HG03196 (cell line): Measurements from ENCODE around the gene PLA2G4D.

Experiments used
- ATAC-seq: cut with Tn5 transposase; IDR thresholded peaks from one replicate; pipeline ENCODE4 v1.9.1; 2021; ENCODE audit not compliant: unreplicated experiment

The PLA2G4D gene

GRCh38 chr15:42129364-42129763, 35.0 kb upstream of the PLA2G4D start:
- no peak for ATAC-seq

- no peak for ATAC-seq
Observed at GRCh38 chr15:42128476-42128875, 34.1 kb upstream of the PLA2G4D start.

DNA sequence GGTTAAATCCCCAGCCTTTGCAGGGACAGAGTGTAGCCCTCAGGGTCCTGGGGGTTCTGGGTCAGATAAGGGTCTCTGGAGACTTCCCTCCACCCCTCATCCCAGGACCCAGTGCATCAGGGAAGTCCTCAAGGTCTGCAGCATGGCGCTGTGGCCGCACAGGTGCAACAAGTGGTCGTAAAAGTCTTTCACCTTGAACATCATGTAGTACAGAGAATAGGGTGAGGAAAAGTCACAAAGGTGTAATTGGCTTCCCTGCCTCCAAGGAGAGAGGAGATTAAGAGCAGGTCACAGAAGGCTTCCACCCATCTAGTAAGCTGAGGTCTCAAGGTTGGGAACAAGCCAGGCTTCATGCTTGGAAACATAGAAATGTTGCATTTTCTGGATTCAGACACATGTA, 29.2 kb upstream of the PLA2G4D start:
- no peak for ATAC-seq

GRCh38 chr15:42121682-42122081, 27.3 kb upstream of the PLA2G4D start:
- ATAC-seq, result no peak

DNA sequence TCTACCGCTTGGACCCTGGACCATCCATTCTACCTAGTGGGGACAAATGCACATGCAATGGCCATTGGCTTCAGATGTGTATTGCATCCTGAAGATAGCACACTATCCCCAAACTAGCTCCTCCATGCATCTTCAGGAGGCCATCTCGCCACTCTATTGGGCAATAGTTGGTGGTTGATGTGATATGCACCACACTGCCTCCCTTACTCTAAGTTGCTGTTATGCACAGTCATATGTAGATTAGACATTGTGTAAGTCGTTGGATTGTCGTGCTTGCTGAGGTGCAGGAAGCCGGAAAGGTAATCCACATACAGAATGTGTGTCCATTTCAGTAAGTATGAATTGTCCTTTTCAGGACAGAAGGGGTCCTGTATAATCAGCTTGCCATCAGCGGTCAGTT, 26.7 kb upstream of the PLA2G4D start:
- no peak for ATAC-seq

DNA sequence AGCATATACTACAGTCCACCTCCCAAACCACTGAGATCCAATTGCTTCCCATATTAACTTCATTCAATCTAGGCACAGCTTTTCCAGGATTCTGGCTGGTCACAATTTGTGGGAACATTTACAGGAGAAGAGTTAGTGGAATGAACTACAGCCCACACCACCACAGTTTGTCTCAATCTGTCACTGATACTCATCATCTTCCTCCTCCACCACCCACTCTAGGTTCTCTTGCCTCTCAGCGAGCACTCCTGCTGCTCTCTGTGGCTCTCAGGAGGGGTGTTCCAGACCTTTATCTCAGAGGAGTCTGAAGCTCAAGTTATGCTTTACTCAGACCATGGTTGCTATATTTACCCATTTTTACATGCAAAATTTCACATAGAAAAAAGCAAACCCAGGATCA, 25.9 kb upstream of the PLA2G4D start:
- no peak for ATAC-seq

DNA sequence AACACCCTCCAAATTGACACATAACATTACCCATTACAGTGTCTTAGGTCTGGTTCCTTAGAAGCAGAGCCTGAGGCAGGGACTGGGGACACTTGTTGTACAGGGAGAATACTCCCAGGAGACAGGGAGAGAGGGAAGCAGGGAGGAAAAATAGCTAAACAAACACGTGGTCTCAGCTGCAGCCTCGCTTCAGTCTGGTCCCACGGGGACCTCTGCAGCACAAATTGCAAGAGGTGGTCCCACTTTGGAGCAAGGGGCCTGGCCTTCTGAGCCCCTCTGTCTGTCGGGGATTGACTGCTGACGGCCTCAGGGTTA, 25.0 kb upstream of the PLA2G4D start:
- no peak for ATAC-seq

GRCh38 chr15:42118650-42119445, 24.5 kb upstream of the PLA2G4D start:
- ATAC-seq, result no peak

DNA sequence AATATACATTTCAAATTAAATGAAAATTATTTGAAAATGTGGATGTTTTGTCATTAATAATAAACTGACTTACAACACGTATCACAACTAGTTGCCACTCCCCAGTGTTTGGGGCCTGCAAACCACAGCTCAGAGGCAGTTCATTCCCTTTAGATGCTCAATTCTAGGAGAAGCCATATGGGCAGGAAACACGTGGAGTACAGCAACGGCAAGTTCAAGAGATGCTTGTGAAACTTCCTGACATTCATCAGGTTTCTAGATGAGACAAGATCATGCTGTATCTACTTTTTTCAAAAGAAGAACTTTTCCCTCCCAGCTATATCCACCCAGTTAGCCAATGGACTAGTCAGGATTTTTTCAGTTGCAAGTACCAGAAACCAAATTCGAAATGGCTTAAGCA, 17.6 kb upstream of the PLA2G4D start:
- no peak for ATAC-seq

DNA sequence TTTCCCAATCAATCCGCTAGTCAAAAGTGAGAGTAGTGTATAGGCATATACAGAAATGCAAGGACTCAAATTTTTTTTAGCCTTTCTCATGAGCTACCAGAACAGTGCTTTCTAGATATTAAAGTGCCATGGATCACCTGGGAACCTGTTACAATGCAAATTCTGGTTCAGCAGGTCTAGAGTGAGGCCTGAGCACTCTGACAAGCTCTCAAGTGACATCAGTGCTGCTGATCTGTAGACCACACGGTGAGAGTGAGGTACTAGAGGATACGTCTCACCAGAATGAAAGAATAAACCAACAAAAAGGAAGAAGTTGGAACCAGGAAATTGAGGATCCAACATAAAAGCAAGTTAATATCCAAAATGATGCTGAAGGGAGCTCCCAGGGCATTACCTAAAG, 16.0 kb upstream of the PLA2G4D start:
- no peak for ATAC-seq

DNA sequence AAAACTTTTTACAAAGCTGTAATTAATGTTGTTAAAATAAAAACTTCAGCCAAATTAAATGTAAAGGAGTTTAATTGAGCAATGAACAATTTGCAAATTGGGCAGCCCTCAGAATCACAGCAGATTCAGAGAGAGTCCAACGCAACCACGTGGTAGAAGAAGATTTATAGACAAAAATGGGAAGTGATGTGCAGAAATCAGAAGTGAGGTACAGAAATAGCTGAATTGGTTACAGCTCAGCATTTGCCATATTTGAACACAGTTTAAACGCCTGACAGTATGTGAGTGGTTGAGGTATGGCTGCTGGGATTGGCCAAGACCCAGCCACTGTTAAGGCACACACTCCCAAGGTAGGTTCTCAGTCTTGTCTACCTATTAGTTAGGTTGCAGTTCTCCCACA, 14.4 kb upstream of the PLA2G4D start:
- ATAC-seq, result no peak

DNA sequence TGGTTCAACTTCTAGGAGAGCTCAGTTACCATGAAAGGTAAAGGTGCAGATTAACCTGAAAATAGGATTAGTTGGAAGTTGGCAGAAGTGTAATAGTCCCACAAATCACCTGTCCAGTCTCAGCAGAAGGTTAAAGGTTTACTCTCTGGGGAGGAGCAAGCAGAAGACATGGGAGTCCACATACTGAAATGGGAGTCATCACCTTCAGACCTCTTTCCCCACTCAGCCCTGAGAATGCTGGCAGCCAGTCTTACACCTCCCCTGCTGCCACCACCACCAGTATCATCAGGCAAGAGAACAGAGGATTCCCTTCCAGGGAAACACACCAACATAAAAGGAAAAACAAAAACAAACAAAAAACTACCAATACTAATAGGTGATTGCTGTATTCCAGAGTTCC, 13.8 kb upstream of the PLA2G4D start:
- no peak for ATAC-seq

DNA sequence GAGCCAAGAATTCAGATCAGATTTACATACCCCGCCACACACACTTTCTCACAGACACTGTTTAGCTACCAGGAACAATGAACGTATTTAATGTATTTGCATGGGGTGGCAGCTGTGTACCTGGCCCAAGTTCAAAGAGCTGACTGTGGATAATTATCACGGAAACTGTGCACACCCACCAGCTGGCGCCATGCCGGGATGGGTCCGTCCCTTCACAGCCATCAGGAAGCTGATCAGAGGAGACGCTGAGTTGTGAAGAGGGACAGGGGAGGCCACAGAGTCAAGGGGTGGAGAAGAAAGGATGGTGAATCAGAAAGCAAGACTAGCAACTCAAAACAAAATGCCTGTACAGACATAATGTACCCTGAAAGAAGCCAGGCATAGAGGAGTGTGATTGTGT, 13.1 kb upstream of the PLA2G4D start:
- ATAC-seq, result no peak

DNA sequence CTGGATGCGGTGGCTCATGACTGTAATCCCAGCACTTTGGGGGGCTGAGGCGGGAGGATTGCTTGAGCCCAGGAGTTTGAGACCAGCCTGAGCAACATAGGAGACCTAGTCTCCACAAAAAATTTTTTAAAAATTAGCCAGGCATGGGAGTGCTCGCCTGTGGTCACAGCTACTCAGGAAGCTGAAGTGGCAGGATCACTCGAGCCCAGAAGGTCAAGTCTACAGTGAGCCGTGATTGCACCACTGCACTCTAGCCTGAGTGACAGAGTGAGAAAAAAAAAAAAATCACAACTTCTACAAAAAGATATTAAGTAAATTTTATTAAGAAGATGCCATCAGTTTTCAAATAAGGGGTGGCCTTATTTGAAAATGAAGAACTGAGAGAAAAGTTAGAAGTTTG, 11.9 kb upstream of the PLA2G4D start:
- ATAC-seq, result no peak

DNA sequence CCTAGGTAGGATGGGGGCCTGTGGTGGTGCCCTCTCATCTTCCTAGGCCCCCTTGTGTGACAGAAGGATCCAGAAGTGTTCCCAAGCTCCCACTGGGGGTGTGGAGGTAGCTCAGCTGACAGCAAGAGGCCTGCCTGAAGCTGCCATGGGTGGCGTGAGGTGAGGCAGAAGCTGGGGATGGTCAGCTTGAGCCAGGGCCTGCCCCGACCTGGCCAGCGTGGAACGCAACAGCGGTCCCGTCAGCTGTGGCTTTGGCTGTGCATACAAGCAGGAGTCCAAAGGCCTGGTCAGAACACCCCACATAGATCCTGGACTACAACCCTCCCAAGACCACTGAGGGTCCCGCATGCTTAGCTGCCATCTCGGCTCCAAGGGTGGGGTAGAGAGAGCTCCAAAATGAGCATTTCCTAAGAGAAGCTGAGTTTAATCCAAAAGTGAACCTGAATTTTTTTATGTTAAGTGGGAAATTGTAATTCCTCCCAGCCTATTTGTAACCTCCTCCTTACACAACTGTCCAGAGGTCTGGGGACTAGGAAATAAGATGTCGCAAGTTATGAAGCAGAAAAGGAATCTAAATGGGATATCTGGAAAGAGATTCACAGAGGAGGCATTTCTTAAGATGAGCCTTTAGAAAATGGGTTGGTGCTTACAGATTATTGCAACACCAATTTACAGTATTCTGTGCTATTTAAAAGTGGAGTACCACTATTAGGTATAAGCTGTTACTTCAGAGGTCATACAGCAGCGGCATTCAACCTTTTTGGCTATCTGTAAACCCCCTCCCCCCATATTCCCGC, 9.9 kb upstream of the PLA2G4D start:
- no peak for ATAC-seq

GRCh38 chr15:42102646-42103235, 8.4 kb upstream of the PLA2G4D start:
- no peak for ATAC-seq

GRCh38 chr15:42101861-42102260, 7.5 kb upstream of the PLA2G4D start:
- ATAC-seq, result no peak

DNA sequence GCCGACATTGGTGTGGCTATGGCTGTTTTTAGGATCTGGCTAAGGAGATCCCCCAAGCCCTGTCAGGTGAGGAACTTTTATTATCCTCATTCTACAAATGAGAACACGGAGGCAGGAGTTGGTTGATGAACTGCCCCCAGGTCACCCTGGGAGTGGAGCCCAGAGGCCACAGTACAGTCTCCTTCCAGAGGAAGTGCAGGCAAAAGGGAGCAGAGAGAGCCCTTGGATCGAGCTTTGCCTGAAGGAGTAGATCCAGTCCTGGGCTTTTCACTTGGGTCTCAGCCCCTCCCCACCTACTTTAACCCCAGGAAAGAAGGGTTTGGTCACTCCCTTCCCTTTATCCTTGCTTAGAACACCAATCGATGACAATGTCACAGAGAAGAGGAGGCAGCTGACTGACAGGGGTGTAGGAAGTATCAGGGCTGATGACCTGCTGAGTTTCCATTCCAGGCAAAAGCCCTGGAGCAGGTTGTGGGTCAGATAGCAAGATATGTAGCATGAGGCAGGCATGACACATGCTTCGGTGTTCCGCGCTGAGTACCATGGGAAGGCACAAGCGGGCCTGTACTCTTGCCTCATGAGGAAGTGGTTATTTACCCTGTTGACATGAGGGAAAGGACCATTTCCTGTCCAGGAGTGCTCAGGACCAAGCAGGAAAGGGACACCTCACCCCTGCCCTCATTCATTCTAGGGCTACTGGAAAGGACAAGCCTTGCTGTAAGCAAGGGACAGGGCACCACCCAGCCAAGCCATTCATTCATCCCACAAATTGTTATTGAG, 5.8 kb upstream of the PLA2G4D start:
- no peak for ATAC-seq

DNA sequence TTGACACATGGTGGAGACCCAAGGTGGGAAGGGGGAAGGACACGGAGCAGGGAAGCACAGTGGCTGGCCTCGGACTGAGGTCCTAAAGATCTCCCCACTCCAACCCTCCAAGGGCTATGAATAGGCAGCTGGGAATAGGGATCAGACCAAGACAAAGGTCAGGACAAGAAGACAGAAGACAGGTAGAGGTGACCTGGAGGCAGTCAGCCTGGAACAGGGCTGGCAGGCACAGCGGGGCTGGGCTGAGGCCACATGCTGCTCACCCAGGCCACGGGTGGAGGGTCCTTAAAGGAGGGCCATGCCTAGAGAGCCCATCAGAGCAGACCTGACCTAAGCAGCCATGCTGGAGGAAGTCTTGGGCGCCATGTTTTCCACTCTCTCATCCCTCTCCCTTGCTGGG, 2.7 kb upstream of the PLA2G4D start:
- no peak for ATAC-seq

DNA sequence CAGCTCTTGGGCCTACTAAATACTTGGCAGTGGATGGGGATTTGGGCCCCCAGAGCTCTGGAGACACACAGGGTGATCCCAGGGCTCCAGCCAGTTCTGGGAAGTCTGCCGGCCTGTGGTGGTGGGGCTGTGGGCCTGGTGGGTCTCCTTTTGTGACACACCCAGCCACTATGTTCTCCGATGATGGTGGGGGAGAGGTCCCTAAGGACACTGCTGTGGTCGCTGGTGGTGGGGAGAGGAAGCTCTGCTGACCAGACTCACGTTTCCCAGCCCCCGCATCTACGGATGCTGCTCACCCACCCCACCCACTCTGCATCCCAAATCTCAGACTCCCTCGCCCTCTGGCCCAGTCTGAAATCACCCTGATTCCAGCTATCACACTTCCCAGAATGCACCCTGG, 396 bp downstream of the PLA2G4D start:
- ATAC-seq, result no peak
